Liver (tissue), 9 donors: Measurements from ENCODE around the gene FAM120AOS. TPM values are rescaled to one million over a fixed set of nuclear protein-coding genes. Genes with fewer than 3 reads are reported as not detected.

Experiments used
- DNase-seq: peaks from one replicate; pipeline ENCODE4 v3.0.0-alpha.2; 2017; ENCODE audit warnings: low spot score
- H3K27ac ChIP-seq, 2 donors: one replicate each; pipeline ENCODE4 v1.7.0; 2013; ENCODE audit warnings: inconsistent platforms in 2 of 2, low read length in 2 of 2, control low read depth in 1 of 2, low read depth in 1 of 2, mild to moderate bottlenecking in 1 of 2
- H3K27me3 ChIP-seq, 4 donors: one replicate each; pipeline versions ENCODE4 v1.6.1 to v1.7.0; 2013; ENCODE audit warnings: low read length in 3 of 4, inconsistent platforms in 1 of 4, mild to moderate bottlenecking in 1 of 4, moderate library complexity in 1 of 4; ENCODE audit not compliant: control insufficient read depth in 4 of 4, insufficient read depth in 4 of 4
- H3K36me3 ChIP-seq, 4 donors: one replicate each; pipeline versions ENCODE4 v1.6.1 to v1.7.0; 2013; ENCODE audit warnings: low read length in 3 of 4, mild to moderate bottlenecking in 3 of 4, low read depth in 1 of 4, moderate library complexity in 1 of 4; ENCODE audit not compliant: control insufficient read depth in 4 of 4, insufficient read depth in 3 of 4
- H3K4me1 ChIP-seq, 4 donors: one replicate each; pipeline versions ENCODE4 v1.6.1 to v1.7.0; 2013; ENCODE audit warnings: low read length in 3 of 4, mild to moderate bottlenecking in 3 of 4, moderate library complexity in 1 of 4; ENCODE audit not compliant: control insufficient read depth in 4 of 4, insufficient read depth in 4 of 4
- H3K4me3 ChIP-seq, 3 donors: one replicate each; pipeline versions ENCODE4 v1.6.1 to v1.7.0; 2013; ENCODE audit warnings: low read length in 3 of 3, control low read depth in 1 of 3, low read depth in 1 of 3, mild to moderate bottlenecking in 1 of 3
- H3K9ac ChIP-seq, 2 donors: one replicate each; pipeline ENCODE4 v1.7.0; 2013; ENCODE audit warnings: low read length in 2 of 2, mild to moderate bottlenecking in 2 of 2, moderate library complexity in 2 of 2, control low read depth in 1 of 2, low read depth in 1 of 2
- H3K9me3 ChIP-seq, 4 donors: one replicate each; pipeline versions ENCODE4 v1.6.1 to v1.7.0; 2013; ENCODE audit warnings: low read length in 3 of 4; ENCODE audit not compliant: control insufficient read depth in 4 of 4
- ATF3 ChIP-seq: IDR thresholded peaks from 2 replicates; pipeline ENCODE4 v1.6.1; 2016; ENCODE audit warnings: antibody characterized with exemption
- CTCF ChIP-seq: fragments of 150-350 bp; IDR thresholded peaks from 2 replicates; pipeline ENCODE4 v1.5.1; 2017; ENCODE audit warnings: improper control_type of control experiment, low read depth, low read length; ENCODE audit not compliant: missing input control
- EGR1 ChIP-seq, 2 donors: IDR thresholded peaks; 2 replicates each; pipeline ENCODE4 v1.6.1; 2016 to 2018; ENCODE audit warnings: antibody characterized with exemption in 2 of 2, low read depth in 2 of 2
- FOXA1 ChIP-seq: IDR thresholded peaks from 2 replicates; pipeline ENCODE4 v1.6.1; 2016; ENCODE audit warnings: antibody characterized with exemption
- FOXA2 ChIP-seq: IDR thresholded peaks from 2 replicates; pipeline ENCODE4 v1.6.1; 2016; ENCODE audit warnings: antibody characterized with exemption
- GABPA ChIP-seq, 2 donors: IDR thresholded peaks in 1 of 2; conservative IDR thresholded peaks in 1 of 2; 2 replicates each; pipeline ENCODE4 v1.6.1; 2016; ENCODE audit warnings: antibody characterized with exemption in 2 of 2, mild to moderate bottlenecking in 1 of 2, moderate library complexity in 1 of 2
- HNF4A ChIP-seq, 2 donors: conservative IDR thresholded peaks; 2 replicates each; pipeline ENCODE4 v1.6.1; 2016; ENCODE audit warnings: antibody characterized with exemption in 2 of 2, mild to moderate bottlenecking in 2 of 2
- HNF4G ChIP-seq: IDR thresholded peaks from 2 replicates; pipeline ENCODE4 v1.6.1; 2016; ENCODE audit warnings: antibody characterized with exemption
- JUND ChIP-seq, 2 donors: IDR thresholded peaks; 2 replicates each; pipeline ENCODE4 v1.6.1; 2016; ENCODE audit warnings: antibody characterized with exemption in 2 of 2
- MAX ChIP-seq: IDR thresholded peaks from 2 replicates; pipeline ENCODE4 v1.6.1; 2016; ENCODE audit warnings: antibody characterized with exemption
- NR2F2 ChIP-seq: IDR thresholded peaks from 2 replicates; pipeline ENCODE4 v1.6.1; 2016; ENCODE audit warnings: antibody characterized with exemption
- RAD21 ChIP-seq, 2 donors: IDR thresholded peaks; 2 replicates each; pipeline ENCODE4 v1.6.1; 2016; ENCODE audit warnings: antibody characterized with exemption in 2 of 2, mild to moderate bottlenecking in 2 of 2
- RXRA ChIP-seq, 2 donors: IDR thresholded peaks; 2 replicates each; pipeline ENCODE4 v1.6.1; 2017 to 2018; ENCODE audit warnings: antibody characterized with exemption in 2 of 2, mild to moderate bottlenecking in 1 of 2
- SP1 ChIP-seq: IDR thresholded peaks from 2 replicates; pipeline ENCODE4 v1.6.1; 2018; ENCODE audit warnings: antibody characterized with exemption, mild to moderate bottlenecking
- TAF1 ChIP-seq: conservative IDR thresholded peaks from 2 replicates; pipeline ENCODE4 v1.6.1; 2016; ENCODE audit warnings: antibody characterized with exemption, mild to moderate bottlenecking
- YY1 ChIP-seq: IDR thresholded peaks from 2 replicates; pipeline ENCODE4 v1.6.1; 2016; ENCODE audit warnings: antibody characterized with exemption, mild to moderate bottlenecking
- ZBTB33 ChIP-seq: IDR thresholded peaks from 2 replicates; pipeline ENCODE4 v1.6.1; 2016; ENCODE audit warnings: antibody characterized with exemption
- WGBS: extraction: QIAGEN DNeasy Blood & Tissue Kit; methylation state at CpG from one replicate; pipeline ENCODE4 v1.1.7; 2013; 5-methylcytosine and 5-hydroxymethylcytosine counted together
- polyA plus RNA-seq, 2 donors: library from polyadenylated mRNA; stranded (reverse) in 1 of 2; unstranded in 1 of 2; fragments of 200-250 nt in 1 of 2; fragments of >200 nt in 1 of 2; fragmentation: Nextera tagmentation in 1 of 2; extraction: Ambion mirVana in 1 of 2; gene quantifications; one replicate each; pipeline versions ENCODE4 v1.2.1 to v1.2.3, GENCODE V29; 2013 to 2015
- total RNA-seq, 2 donors: library from RNA; depleted of rRNA; stranded (reverse); fragments of >200 nt; gene quantifications; one replicate each; pipeline ENCODE4 v1.2.3, GENCODE V29; 2014
- donor health status: healthy.
- donor health status: healthy.
- donor health status: healthy.
- donor health status: healthy.
- donor health status: healthy.

The FAM120AOS gene
- total and polyA plus RNA-seq, 4 donors, result 16.4 to 25.0 (median 17.3) TPM

GRCh38 chr9:93470391-93470790 is 17.0 kb upstream of the FAM120AOS start:
- H3K9ac ChIP-seq, result no peak overlapping the region
- H3K36me3 ChIP-seq, result no peaks in the 10 kb centered on the region
- WGBS, result 80% methylated on average over 5 of the region's 5 CpGs
- no peak for DNase-seq
- TF ChIP-seq RXRA (IDR thresholded peaks at IDR 0.05) (no peak), NR2F2 (no peak), YY1 (no peak), FOXA1 (no peak), EGR1 (IDR thresholded peaks at IDR 0.05; ENCODE audit: low read depth in 2 of 2) (no peak), GABPA (IDR thresholded peaks at IDR 0.05 in 1 of 2, conservative IDR thresholded peaks at IDR 0.05 in 1 of 2) (no peak), RAD21 (IDR thresholded peaks at IDR 0.05) (no peak), CTCF (no peak), ZBTB33 (no peak), JUND (IDR thresholded peaks at IDR 0.05) (no peak), TAF1 (no peak), MAX (no peak), ATF3 (no peak), FOXA2 (no peak), SP1 (no peak), HNF4G (no peak), HNF4A (conservative IDR thresholded peaks at IDR 0.05) (no peak)
- H3K4me1 ChIP-seq, result peaks cover 22 to 31% (median 28%) of the 10 kb centered on the region in 4 donors
- H3K4me3 ChIP-seq, result no peak overlapping the region
- H3K27me3 ChIP-seq, result no peaks in the 10 kb centered on the region
- H3K27ac ChIP-seq, result no peak overlapping the region
- H3K9me3 ChIP-seq, result no peaks in the 10 kb centered on the region

GRCh38 chr9:93468763-93469456 is 15.5 kb upstream of the FAM120AOS start:
- DNase-seq, result no peak
- WGBS, result 51% methylated on average over 5 of the region's 5 CpGs
- no peak for TF ChIP-seq YY1
- TF ChIP-seq MAX, result no peak
- no peak for TF ChIP-seq ZBTB33
- no peak for TF ChIP-seq ATF3
- TF ChIP-seq JUND (IDR thresholded peaks at IDR 0.05), result no peak
- TF ChIP-seq EGR1 (IDR thresholded peaks at IDR 0.05; ENCODE audit: low read depth in 2 of 2), result no peak
- TF ChIP-seq SP1, result no peak
- TF ChIP-seq TAF1, result no peak
- no peak for TF ChIP-seq GABPA (IDR thresholded peaks at IDR 0.05 in 1 of 2, conservative IDR thresholded peaks at IDR 0.05 in 1 of 2)
- no peak for TF ChIP-seq RAD21 (IDR thresholded peaks at IDR 0.05)
- no peak for TF ChIP-seq HNF4A (conservative IDR thresholded peaks at IDR 0.05)
- no peak for TF ChIP-seq CTCF
- TF ChIP-seq RXRA (IDR thresholded peaks at IDR 0.05), result no peak
- no peak for TF ChIP-seq NR2F2

More at GRCh38 chr9:93468763-93469456, 15.5 kb upstream of the FAM120AOS start:
- H3K9ac ChIP-seq, result no peak overlapping the region
- H3K4me1 ChIP-seq, result peaks cover 22 to 35% (median 30%) of the 10 kb centered on the region in 4 donors
- H3K27ac ChIP-seq, result peak overlapping the region; percentile 19 to 28
- no peaks in the 10 kb centered on the region for H3K27me3 ChIP-seq
- no peak overlapping the region for H3K4me3 ChIP-seq
- H3K36me3 ChIP-seq, result no peaks in the 10 kb centered on the region
- H3K9me3 ChIP-seq, result no peaks in the 10 kb centered on the region
